HepG2 (cell line): ENCODE measurements around the gene DRAM1. TPM values are rescaled to one million over a fixed set of nuclear protein-coding genes. Genes with fewer than 3 reads are reported as not detected.

ENCODE experiments used
- CEBPB ChIP-seq: IDR thresholded peaks from 2 replicates; pipeline ENCODE4 v1.6.1; 2011; ENCODE audit warnings: low read depth, low read length, improper control_type of control experiment, borderline replicate concordance
- FIP1L1 ChIP-seq: fragments of 200-400 bp; formaldehyde crosslinking; IDR thresholded peaks from 2 replicates; pipeline ENCODE4 v1.6.1; 2018; ENCODE audit warnings: low read depth, mild to moderate bottlenecking, low read length, moderate library complexity, borderline replicate concordance; ENCODE audit not compliant: insufficient read depth
- NFAT5 ChIP-seq: sonication (generic); formaldehyde crosslinking; IDR thresholded peaks from 2 replicates; pipeline ENCODE4 v1.4.0; 2020; ENCODE audit warnings: missing genetic modification reagents
- ZMAT3 ChIP-seq: sonication (generic); formaldehyde crosslinking; conservative IDR thresholded peaks from 2 replicates; pipeline ENCODE4 v1.7.0; 2021; ENCODE audit warnings: missing genetic modification reagents
- ZNF329 ChIP-seq: sonication (generic); formaldehyde crosslinking; IDR thresholded peaks from 2 replicates; pipeline ENCODE4 v1.9.0; 2021; ENCODE audit warnings: low read depth, mild to moderate bottlenecking, missing genetic modification reagents
- ZNF646 ChIP-seq: sonication (generic); formaldehyde crosslinking; IDR thresholded peaks from 2 replicates; pipeline ENCODE4 v1.9.0; 2021; ENCODE audit warnings: mild to moderate bottlenecking, missing genetic modification reagents
- ZNF713 ChIP-seq: sonication (generic); formaldehyde crosslinking; IDR thresholded peaks from 2 replicates; pipeline ENCODE4 v1.4.0; 2020; ENCODE audit warnings: mild to moderate bottlenecking, missing genetic modification reagents
- ZSCAN30 ChIP-seq: sonication (generic); formaldehyde crosslinking; IDR thresholded peaks from 2 replicates; pipeline ENCODE4 v1.5.0; 2020; ENCODE audit warnings: mild to moderate bottlenecking, missing genetic modification reagents
- polyA plus RNA-seq, 8 experiments: library from polyadenylated mRNA; depleted of rRNA in 3 of 8; stranded (reverse) in 7 of 8; unstranded in 1 of 8; fragments of >200 nt; fragmentation: Illumina TruSeq in 4 of 8; extraction: Trizol in 4 of 8; gene quantifications; 2 replicates each; pipeline versions ENCODE4 v1.2.1 to v1.2.3, GENCODE V29; 2011 to 2016; ENCODE audit warnings: low read depth in 4 of 8, missing spikeins in 1 of 8, mixed read lengths in 1 of 8; ENCODE audit not compliant: insufficient read depth in 1 of 8
- total RNA-seq, 5 experiments: library from RNA; depleted of rRNA; stranded (reverse); fragments of >200 nt; fragmentation: Illumina TruSeq; extraction: Trizol; gene quantifications; 2 replicates each; pipeline ENCODE4 v1.2.3, GENCODE V29; 2016; ENCODE audit warnings: low read depth in 1 of 5
- TF ChIP-seq, protein P1 (sequence below), 2 experiments: IDR thresholded peaks; 2 replicates each; pipeline ENCODE4 v1.6.1; 2011 to 2012; ENCODE audit warnings: low read length in 2 of 2, borderline replicate concordance in 1 of 2, low read depth in 1 of 2, mild to moderate bottlenecking in 1 of 2, moderate library complexity in 1 of 2

The DRAM1 gene
- total and polyA plus RNA-seq, 2 of the 13 experiments (the other 11 are each of a cell fraction or from before 2014, with no cell fraction given) = 20.9 to 32.6 TPM

- TF ChIP-seq NFAT5 (CRISPR knock-in tag) (no peak), CEBPB (peak; percentile 27; the same call in 1 of the 2 replicates), ZNF713 (CRISPR knock-in tag) (no peak), ZMAT3 (CRISPR knock-in tag) (no peak), FIP1L1 (no peak), ZNF329 (CRISPR knock-in tag) (no peak), ZNF646 (no peak), ZSCAN30 (CRISPR knock-in tag) (no peak)
- TF ChIP-seq, protein P1, sequence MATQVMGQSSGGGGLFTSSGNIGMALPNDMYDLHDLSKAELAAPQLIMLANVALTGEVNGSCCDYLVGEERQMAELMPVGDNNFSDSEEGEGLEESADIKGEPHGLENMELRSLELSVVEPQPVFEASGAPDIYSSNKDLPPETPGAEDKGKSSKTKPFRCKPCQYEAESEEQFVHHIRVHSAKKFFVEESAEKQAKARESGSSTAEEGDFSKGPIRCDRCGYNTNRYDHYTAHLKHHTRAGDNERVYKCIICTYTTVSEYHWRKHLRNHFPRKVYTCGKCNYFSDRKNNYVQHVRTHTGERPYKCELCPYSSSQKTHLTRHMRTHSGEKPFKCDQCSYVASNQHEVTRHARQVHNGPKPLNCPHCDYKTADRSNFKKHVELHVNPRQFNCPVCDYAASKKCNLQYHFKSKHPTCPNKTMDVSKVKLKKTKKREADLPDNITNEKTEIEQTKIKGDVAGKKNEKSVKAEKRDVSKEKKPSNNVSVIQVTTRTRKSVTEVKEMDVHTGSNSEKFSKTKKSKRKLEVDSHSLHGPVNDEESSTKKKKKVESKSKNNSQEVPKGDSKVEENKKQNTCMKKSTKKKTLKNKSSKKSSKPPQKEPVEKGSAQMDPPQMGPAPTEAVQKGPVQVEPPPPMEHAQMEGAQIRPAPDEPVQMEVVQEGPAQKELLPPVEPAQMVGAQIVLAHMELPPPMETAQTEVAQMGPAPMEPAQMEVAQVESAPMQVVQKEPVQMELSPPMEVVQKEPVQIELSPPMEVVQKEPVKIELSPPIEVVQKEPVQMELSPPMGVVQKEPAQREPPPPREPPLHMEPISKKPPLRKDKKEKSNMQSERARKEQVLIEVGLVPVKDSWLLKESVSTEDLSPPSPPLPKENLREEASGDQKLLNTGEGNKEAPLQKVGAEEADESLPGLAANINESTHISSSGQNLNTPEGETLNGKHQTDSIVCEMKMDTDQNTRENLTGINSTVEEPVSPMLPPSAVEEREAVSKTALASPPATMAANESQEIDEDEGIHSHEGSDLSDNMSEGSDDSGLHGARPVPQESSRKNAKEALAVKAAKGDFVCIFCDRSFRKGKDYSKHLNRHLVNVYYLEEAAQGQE (IDR thresholded peaks at IDR 0.05; ENCODE audit: borderline replicate concordance in 1 of 2, low read depth in 1 of 2, low read length in 2 of 2) = no peak
Measured at GRCh38 chr12:101891462-101891971, 14.1 kb downstream of the DRAM1 start (continued).
